GM19395 (cell line): ENCODE data around the gene RFWD3.
A peak's percentile ranks its signal among the peaks of the same experiment; 100 is the strongest.

Experiments
- ATAC-seq: cut with Tn5 transposase; IDR thresholded peaks from one replicate; pipeline ENCODE4 v1.9.1; 2021; ENCODE audit warnings: mild to moderate bottlenecking, moderate library complexity; ENCODE audit not compliant: unreplicated experiment

The RFWD3 gene

DNA sequence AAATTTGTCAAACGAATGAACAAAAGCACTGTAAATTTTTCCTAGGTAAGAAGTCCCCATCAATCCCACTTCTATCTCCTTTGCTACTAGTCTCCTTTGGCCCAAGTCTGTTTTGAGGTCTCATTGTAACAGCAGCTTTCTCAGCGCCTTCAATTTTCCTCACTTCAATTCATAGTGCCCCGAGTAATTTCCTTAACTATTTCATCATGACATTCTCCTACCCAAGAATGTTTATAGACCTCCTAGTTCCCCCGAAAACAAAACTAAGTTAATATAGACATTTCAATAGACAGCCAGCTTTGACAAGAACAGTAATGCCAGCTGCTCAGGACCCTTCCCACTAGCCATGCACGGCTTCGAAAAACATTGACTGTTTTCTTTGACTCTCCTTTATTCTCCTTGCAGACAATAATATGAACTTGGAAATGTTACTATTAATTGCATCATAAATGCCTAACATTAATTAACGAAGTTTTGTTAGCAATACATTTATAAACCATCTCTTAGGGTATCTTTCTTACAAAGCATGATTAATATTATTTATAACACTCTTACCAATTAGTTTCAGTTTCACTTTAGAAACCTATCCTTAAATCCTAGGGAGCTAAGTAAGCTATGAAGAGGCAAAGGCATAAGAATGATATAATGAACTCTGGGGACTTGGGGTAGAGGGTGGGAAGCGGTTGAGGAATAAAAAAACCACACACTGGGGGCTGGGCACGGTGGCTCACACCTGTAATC, 82.6 kb downstream of the RFWD3 start:
- no peak for ATAC-seq

DNA sequence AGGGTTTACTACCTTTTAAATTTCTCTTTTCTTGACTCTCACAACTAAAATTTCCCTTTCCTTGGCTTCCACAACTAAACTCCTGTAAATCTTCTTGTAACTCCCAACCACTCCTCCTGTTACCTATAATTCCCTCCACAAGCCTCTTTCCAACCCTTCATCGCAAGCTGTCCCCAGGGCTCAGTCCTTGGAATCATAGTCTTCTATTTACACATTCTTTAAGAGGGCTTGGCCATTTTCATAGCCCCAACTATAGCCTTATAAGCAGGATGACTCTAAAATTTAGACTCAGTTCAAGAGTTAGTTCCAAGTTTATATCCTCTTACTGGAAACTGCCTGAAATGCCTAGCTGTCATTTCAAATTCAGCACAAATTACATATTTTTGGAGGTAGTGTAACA, 83.7 kb downstream of the RFWD3 start:
- no peak for ATAC-seq

DNA sequence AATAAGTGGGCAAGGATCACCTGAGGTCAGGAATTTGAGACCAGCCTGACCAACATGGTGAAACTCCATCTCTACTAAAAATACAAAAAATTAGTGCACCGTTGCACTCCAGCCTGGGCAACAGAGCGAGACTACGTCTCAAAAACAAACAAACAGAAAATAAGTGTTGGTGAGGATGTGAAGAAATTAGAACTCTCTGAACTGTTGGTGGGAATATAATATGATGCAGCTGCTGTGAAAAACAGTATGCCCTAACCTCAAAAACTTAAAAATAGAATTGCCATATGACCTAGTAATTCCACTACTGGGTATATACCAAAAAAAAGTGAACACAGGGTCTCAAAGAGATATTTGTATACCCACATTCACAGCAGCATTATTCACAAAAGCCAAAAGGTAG, 85.8 kb downstream of the RFWD3 start:
- peak; percentile 59 for ATAC-seq

DNA sequence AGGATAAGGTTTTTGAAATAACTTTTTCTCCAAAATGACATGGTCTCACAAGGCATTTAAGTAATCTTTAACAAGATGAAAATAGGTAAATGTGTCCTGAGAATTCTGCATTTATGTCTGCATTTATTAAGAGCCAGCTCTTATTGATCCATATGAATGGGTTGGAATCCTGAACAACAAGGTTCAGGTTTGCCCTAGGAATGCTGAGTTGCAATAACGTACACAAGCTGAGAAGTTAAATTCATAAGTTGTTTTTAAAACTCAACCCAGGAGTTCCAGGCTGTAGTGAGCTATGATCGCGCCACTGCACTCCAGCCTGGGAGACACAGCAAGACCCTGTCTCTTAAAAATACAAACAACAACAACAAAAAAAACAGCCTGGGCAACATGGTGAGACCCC, 87.8 kb downstream of the RFWD3 start:
- no peak for ATAC-seq

DNA sequence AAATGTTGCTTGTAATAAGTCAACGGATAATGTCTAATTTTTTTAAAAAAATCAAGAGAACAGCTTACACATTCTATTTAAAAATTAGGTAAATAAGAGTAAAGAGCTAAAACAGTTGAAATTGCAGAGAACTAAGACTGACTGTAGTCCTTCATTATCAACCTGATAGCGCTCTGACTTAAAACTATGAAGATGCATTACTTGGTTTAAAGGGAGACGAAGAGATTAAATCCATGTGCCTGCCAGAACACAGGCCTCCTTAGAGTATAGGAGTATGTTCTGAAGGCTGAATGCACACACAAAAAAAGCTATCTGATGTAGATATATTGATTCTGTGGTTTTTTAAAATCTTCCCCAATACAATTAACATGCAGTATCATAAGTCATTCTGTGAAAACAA, 88.2 kb downstream of the RFWD3 start:
- ATAC-seq = no peak

DNA sequence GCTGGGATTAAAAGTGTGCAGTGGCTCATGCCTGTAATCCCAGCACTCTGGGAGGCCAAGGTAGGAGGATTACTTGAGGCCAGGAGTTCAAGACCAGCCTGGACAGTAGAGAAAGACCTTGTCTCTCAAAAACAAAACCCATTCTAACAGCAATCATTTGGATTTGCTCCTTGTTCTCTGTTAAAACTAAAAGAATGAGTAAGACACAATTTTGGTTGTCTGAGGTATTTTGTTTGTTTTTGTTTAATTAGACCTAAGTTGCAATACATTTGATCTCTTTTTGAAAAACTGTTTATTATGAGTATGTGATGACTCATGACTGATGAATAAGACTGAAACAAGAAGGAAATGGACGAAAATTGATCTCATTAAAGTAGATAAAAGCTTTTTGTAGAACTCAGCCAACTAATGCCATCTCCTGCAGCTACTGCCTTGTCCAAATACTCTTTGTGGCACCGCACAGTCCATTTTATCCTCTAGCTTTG, 88.8 kb downstream of the RFWD3 start:
- ATAC-seq = no peak

DNA sequence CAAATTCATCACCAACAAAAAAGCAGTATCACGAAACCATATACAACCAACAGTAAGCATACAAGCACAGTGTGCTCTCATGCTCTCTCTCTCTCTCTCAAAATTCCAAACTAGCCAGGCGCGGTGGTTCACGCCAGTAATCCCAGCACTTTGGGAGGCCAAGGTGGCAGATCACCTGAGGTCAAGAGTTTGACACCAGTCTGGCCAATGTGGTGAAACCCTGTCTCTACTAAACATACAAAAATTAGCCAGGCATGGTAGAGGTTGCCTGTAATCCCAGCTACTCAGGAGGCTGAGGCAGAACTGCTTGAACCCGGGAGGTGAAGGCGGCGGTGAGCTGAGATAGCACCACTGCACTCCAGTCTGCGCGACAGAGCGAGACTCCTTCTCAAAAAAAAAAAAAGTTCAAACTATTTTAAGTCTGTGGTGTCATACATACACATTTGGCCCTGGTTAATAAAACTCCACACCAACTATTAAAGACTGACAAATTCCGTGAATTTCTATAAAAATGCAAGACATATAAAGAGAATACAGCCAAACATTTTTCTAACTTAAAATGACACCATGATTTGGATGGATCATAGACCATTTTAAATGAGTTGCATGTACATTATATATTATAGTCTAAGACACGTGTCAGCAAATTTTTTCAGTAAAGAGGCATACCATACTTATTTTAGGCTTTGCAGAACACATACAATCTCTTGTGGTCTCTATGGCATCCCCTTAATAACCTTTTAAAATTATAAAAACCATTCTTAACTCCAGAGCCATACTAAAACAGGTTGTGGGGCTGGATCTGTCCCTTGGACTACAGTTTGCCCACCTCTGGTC, 90.7 kb downstream of the RFWD3 start:
- no peak for ATAC-seq

DNA sequence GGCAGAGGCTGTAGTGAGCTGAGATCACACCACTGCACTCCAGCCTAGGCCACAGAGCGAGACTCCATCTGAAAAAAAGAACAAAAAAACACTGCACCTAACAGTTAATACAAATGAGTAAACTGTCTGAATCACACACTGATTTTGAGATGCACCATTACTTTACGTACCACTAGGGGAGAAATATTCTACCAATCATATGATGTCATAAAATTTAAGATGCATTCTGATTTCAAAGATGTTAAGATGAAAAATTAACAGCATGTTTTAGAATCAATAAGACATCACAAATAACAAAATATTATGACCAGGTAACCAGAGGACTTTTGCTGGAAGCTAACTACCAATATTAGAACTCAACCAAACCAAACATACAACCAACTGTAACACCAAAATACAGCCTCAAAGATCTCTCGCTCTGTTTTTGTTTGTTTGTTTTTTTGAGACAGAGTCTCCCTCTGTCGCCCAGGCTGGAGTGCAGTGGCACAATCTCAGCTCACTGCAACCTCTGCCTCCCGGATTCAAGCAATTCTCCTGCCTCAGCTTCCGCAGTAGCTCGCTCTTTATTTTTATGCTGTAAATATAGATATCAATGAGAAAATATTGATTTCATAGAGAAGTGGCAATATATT, 91.4 kb downstream of the RFWD3 start:
- ATAC-seq = no peak

DNA sequence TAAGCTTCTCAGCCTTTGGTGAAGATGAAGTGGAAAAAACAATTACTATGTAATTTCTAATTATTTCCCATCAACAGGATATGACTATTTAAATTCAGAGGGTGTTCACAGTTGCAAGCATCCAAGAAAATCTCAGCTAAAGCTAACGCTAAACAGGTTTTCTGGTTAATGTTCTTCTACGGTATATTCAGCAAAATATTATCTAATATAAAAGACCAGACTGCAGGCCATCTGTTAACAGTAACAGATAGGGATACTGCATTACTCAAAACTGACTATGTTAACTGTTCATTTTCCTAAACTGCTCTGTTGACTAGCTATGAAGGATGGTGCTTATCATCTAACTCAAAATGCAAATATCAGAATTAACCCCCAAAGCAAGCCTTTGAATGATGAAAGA, 92.5 kb downstream of the RFWD3 start:
- ATAC-seq = no peak

DNA sequence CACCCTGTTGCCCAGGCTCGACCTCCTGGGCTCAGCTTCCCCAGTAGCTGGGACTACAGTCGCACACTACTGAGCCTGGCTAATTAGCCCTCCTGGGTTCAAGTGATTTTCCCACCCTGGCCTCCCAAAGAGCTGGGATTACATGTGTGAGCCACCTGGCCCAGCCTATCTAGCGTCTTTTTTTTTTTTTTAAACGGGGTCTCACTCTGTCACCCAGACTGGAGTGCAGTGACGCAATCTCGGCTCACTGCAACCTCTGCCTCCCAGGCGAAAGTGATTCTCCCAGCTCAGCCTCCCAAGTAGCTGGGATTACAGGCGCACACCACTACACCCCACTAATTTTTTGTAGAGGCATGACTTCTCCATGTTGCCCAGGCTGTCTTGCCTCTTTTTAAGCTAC, 93.1 kb downstream of the RFWD3 start:
- no peak for ATAC-seq
